B cell (primary cell): ENCODE measurements around the gene AQP10. TPM values are rescaled to one million over a fixed set of nuclear protein-coding genes. Genes with fewer than 3 reads are reported as not detected.
"Not testable (repeated sequence)": the region's sequence is repeated elsewhere in the genome, so short reads cannot be mapped to it uniquely, and the experiment has no call there.

ENCODE experiments used
- ATAC-seq: fragments of 200-7000 bp; cut with Tn5 transposase; one replicate; pipeline ENCODE4 v1.10.0; 2021; ENCODE audit warnings: low read depth, mild to moderate bottlenecking, moderate number of reproducible peaks, moderate library complexity
- CTCF ChIA-PET: fragments of 350-600 bp; sonication (Branson Sonifier 250); formaldehyde crosslinking; loops from one replicate; lab custom pipeline; 2021; ENCODE audit warnings: antibody characterized with exemption, inconsistent platforms; lab: Charles Lee
- POLR2A ChIA-PET: fragments of 350-600 bp; sonication (Branson Sonifier 250); formaldehyde crosslinking; loops from one replicate; lab custom pipeline; 2021; ENCODE audit warnings: antibody characterized with exemption; lab: Charles Lee
- DNase-seq: peaks from one replicate; pipeline ENCODE4 v3.0.0; 2013
- H2AFZ ChIP-seq: 2 replicates; pipeline ENCODE4 v1.6.1; 2012; ENCODE audit warnings: mild to moderate bottlenecking, low read depth, low read length; ENCODE audit not compliant: insufficient read depth, poor library complexity, severe bottlenecking
- H3K27ac ChIP-seq, 2 donors: 1 replicate in 1 of 2; 2 replicates in 1 of 2; pipeline ENCODE4 v1.5.1; 2012 to 2013; ENCODE audit warnings: low read length in 2 of 2, mild to moderate bottlenecking in 2 of 2, moderate library complexity in 1 of 2
- H3K27me3 ChIP-seq, 4 experiments: fragments of 200-600 bp in 1 of 4; sonication (generic) in 1 of 4; replicated peaks in 1 of 4; 1 replicate in 2 of 4; 2 replicates in 2 of 4; pipeline versions ENCODE4 v1.6.1 to v1.7.0; 2013 to 2016; ENCODE audit warnings: low read length in 3 of 4, mild to moderate bottlenecking in 2 of 4, mixed read lengths in 1 of 4, moderate library complexity in 1 of 4; ENCODE audit not compliant: insufficient read depth in 4 of 4, control insufficient read depth in 3 of 4; ENCODE audit errors: control extremely low read depth in 1 of 4
- H3K36me3 ChIP-seq, 2 experiments: replicated peaks in 1 of 2; 1 replicate in 1 of 2; 2 replicates in 1 of 2; pipeline versions ENCODE4 v1.6.1 to v1.7.1; 2013; ENCODE audit warnings: low read length in 1 of 2; ENCODE audit not compliant: insufficient read depth in 2 of 2, control insufficient read depth in 1 of 2; ENCODE audit errors: control extremely low read depth in 1 of 2, extremely low read depth in 1 of 2
- H3K4me1 ChIP-seq, 2 donors: fragments of 200-600 bp in 1 of 2; sonication (generic) in 1 of 2; 1 replicate in 1 of 2; 2 replicates in 1 of 2; pipeline versions ENCODE4 v1.5.1 to v1.6.1; 2013 to 2017; ENCODE audit warnings: low read length in 2 of 2; ENCODE audit not compliant: control insufficient read depth in 2 of 2, insufficient read depth in 2 of 2
- H3K4me2 ChIP-seq: replicated peaks from 2 replicates; pipeline ENCODE3; 2012; ENCODE audit warnings: mild to moderate bottlenecking, low read depth, low read length; ENCODE audit not compliant: poor library complexity, severe bottlenecking
- H3K4me3 ChIP-seq, 5 experiments: fragments of 200-600 bp in 1 of 5; sonication (generic) in 1 of 5; 1 replicate in 3 of 5; 2 replicates in 2 of 5; pipeline versions ENCODE4 v1.5.1 to v1.7.0; 2011 to 2016; ENCODE audit warnings: low read length in 4 of 5, mild to moderate bottlenecking in 4 of 5, low read depth in 2 of 5, control low read depth in 1 of 5, moderate library complexity in 1 of 5; ENCODE audit not compliant: insufficient read depth in 1 of 5; ENCODE audit errors: control extremely low read depth in 1 of 5, extremely low read depth in 1 of 5
- H3K79me2 ChIP-seq: fragments of 200-600 bp; sonication (generic); one replicate; pipeline ENCODE4 v1.6.0; 2016; ENCODE audit warnings: low read length; ENCODE audit not compliant: control insufficient read depth, insufficient read depth
- H3K9ac ChIP-seq: fragments of 200-600 bp; sonication (generic); 2 replicates; pipeline ENCODE4 v1.6.1; 2017; ENCODE audit warnings: mild to moderate bottlenecking, low read length, moderate library complexity
- H3K9me3 ChIP-seq, 3 donors: one replicate each; pipeline versions ENCODE4 v1.6.1 to v1.7.1; 2013; ENCODE audit warnings: low read length in 2 of 3; ENCODE audit not compliant: control insufficient read depth in 2 of 3, insufficient read depth in 1 of 3; ENCODE audit errors: control extremely low read depth in 1 of 3
- H4K20me1 ChIP-seq: 2 replicates; pipeline ENCODE4 v1.6.0; 2012; ENCODE audit warnings: mild to moderate bottlenecking, low read length; ENCODE audit not compliant: insufficient read depth, control insufficient read depth, poor library complexity, severe bottlenecking
- H3K27ac Mint-ChIP-seq: one replicate; pipeline ENCODE4 v1.8.0; 2021; ENCODE audit warnings: mixed read lengths
- H3K27me3 Mint-ChIP-seq: one replicate; pipeline ENCODE4 v1.8.0; 2021; ENCODE audit warnings: mixed read lengths
- H3K4me1 Mint-ChIP-seq: one replicate; pipeline ENCODE4 v1.8.0; 2021; ENCODE audit warnings: mixed read lengths
- H3K4me3 Mint-ChIP-seq: one replicate; pipeline ENCODE4 v1.8.0; 2021; ENCODE audit warnings: mixed read lengths
- H3K9me3 Mint-ChIP-seq: one replicate; pipeline ENCODE4 v1.8.0; 2022; ENCODE audit warnings: mixed read lengths; ENCODE audit not compliant: insufficient read depth
- EZH2 ChIP-seq: IDR thresholded peaks from 2 replicates; pipeline ENCODE4 v1.6.1; 2012; ENCODE audit warnings: borderline replicate concordance, low read depth, mild to moderate bottlenecking, moderate library complexity, low read length; ENCODE audit not compliant: insufficient read depth, poor library complexity, severe bottlenecking
- WGBS: methylation state at CpG from one replicate; pipeline ENCODE4 v1.1.5; 2013; ENCODE audit warnings: missing lambda C conversion rate; ENCODE audit not compliant: insufficient coverage; 5-methylcytosine and 5-hydroxymethylcytosine counted together
- intact Hi-C: fragments of 100-400 bp; cut with micrococcal nuclease; formaldehyde crosslinking; loops from one replicate; pipeline ENCODE4 v1.10.0; 2022
- polyA plus RNA-seq: library from polyadenylated mRNA; depleted of rRNA; stranded (reverse); fragments of >200 nt; gene quantifications from 2 replicates; pipeline ENCODE4 v1.2.3, GENCODE V29; 2012
- total RNA-seq, 2 donors: library from RNA; stranded (reverse); fragments of 120-200 nt in 1 of 2; gene quantifications; 1 replicate in 1 of 2; 2 replicates in 1 of 2; pipeline versions ENCODE4 v1.2.3 to v1.2.4, GENCODE V29; 2013 to 2022
- TF ChIP-seq, protein P1 (sequence below): fragments of 200-600 bp; IDR thresholded peaks from one replicate; pipeline ENCODE4 v1.8.0; 2022; ENCODE audit warnings: antibody characterized with exemption, mild to moderate bottlenecking

Gene AQP10
- total and polyA plus RNA-seq, 2 donors (not counting 1 experiment from before 2014, with no cell fraction given), result 0.06 TPM; not detected in 1

DNA sequence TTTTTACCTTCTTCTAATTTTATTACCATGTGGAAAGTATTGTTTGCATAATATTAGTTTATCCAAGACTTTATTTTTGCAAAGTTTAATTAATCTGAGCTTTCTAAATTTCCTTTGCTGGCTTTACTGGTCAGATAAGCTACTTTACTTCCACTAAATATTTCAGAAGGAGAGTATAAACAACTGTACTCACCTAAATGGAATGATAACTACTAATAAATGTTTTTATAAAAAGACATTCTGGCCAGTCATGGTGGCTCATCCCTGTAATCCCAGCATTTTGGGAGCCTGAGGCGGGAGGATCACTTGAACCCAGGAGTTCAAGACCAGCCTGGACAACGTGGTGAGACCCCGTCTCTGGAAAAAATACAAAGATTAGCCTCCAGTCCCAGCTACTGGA is 40.5 kb downstream of the AQP10 start:
- H3K4me1 ChIP-seq, result no peaks in the 10 kb centered on the region
- H3K4me3 ChIP-seq, result no peak overlapping the region
- intact Hi-C loops, result no loop called here
- H3K79me2 ChIP-seq, result no peaks in the 10 kb centered on the region
- TF ChIP-seq, protein P1, sequence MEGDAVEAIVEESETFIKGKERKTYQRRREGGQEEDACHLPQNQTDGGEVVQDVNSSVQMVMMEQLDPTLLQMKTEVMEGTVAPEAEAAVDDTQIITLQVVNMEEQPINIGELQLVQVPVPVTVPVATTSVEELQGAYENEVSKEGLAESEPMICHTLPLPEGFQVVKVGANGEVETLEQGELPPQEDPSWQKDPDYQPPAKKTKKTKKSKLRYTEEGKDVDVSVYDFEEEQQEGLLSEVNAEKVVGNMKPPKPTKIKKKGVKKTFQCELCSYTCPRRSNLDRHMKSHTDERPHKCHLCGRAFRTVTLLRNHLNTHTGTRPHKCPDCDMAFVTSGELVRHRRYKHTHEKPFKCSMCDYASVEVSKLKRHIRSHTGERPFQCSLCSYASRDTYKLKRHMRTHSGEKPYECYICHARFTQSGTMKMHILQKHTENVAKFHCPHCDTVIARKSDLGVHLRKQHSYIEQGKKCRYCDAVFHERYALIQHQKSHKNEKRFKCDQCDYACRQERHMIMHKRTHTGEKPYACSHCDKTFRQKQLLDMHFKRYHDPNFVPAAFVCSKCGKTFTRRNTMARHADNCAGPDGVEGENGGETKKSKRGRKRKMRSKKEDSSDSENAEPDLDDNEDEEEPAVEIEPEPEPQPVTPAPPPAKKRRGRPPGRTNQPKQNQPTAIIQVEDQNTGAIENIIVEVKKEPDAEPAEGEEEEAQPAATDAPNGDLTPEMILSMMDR, result no peak
- no peak for TF ChIP-seq EZH2
- POLR2A ChIA-PET, result no interaction called here
- H4K20me1 ChIP-seq, result no peaks in the 10 kb centered on the region
- WGBS, result 84% methylated on average over 3 of the region's 3 CpGs
- no peak overlapping the region for H3K9ac ChIP-seq
- no peaks in the 10 kb centered on the region for H3K36me3 ChIP-seq
- Mint-ChIP-seq H3K4me3 (no peak overlapping the region), H3K27ac (no peak overlapping the region), H3K27me3 (peaks cover 7% of the 10 kb centered on the region), H3K4me1 (no peaks in the 10 kb centered on the region), H3K9me3 (no peaks in the 10 kb centered on the region)
- no peaks in the 10 kb centered on the region for H3K27me3 ChIP-seq
- no peak overlapping the region for H2AFZ ChIP-seq
- no peak for DNase-seq
- ATAC-seq, result no peak
- peaks cover 0 to 6% (median 0%) of the 10 kb centered on the region in 3 donors for H3K9me3 ChIP-seq
- CTCF ChIA-PET, result no interaction called here
- H3K4me2 ChIP-seq, result no peak overlapping the region
- H3K27ac ChIP-seq, result no peak overlapping the region

DNA sequence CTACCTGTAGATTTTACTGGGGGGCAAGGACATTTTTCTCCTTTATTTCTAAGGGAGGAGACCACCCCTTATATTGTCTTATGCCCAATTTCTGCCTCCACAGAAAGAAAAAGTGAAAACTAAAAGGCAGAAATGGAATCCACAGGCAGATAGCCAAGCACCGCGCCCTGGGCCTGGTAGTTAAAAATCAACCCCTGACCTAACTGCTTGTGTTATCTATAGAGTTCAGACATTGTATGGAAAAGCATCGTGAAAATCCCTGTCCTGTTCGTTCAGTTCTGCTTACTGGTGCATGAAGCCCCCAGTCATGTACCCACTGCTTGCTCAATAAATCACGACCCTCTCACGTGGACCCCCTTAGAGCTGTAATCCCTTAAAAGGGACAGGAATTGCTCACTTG is 50.5 kb downstream of the AQP10 start:
- ChIA-PET POLR2A (no interaction called here), CTCF (interaction anchor here (1.1 kb wide), 1 partner anchor 15 kb away, joined by 3 read pairs; no protein-coding TSS in a partner anchor)
- H3K9me3 Mint-ChIP-seq, result no peaks in the 10 kb centered on the region
- no peaks in the 10 kb centered on the region for H3K4me1 Mint-ChIP-seq
- intact Hi-C loops, result no loop called here
- Histone ChIP-seq H3K9ac (no peak overlapping the region), H3K27me3 (no peaks in the 10 kb centered on the region), H3K27ac (no peak overlapping the region), H2AFZ (no peak overlapping the region), H3K4me1 (no peaks in the 10 kb centered on the region), H3K36me3 (no peaks in the 10 kb centered on the region), H3K9me3 (no peaks in the 10 kb centered on the region), H3K4me2 (no peak overlapping the region), H4K20me1 (no peaks in the 10 kb centered on the region), H3K79me2 (no peaks in the 10 kb centered on the region), H3K4me3 (no peak overlapping the region)
- 88% methylated on average over 5 of the region's 6 CpGs for WGBS
- DNase-seq (no peak), ATAC-seq (no peak)
- H3K4me3 Mint-ChIP-seq, result no peak overlapping the region
- TF ChIP-seq, protein P1, result no peak
- TF ChIP-seq EZH2, result no peak
- no peaks in the 10 kb centered on the region for H3K27me3 Mint-ChIP-seq
- H3K27ac Mint-ChIP-seq, result no peak overlapping the region

DNA sequence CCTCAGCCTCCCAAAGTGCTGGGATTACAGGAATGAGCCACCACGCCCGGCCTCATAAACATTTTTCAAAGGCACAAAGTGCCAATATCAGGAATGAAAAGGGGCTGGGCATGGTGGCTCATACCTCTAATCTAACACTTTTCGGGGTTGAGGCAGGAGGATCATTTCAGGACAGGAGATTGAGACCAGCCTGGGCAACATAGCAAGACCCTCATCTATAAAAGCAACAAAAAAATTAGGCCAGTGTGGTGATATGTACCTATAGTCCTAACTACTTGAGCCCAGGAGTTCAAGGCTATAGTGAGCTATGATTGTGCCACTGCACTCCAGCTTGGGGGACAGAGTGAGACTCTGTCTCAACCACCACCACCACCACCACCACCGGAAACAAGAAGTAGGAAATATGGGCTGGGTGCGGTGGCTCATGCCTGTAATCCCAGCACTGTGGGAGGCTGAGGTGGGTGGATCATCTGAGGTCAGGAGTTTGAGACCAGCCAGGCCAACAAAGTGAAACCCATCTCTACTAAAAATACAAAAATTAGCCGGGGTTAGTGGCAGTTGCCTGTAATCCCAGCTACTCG is 53.0 kb downstream of the AQP10 start:
- POLR2A ChIA-PET, CTCF ChIA-PET, H3K9ac ChIP-seq, H3K79me2 ChIP-seq, H3K4me2 ChIP-seq, H4K20me1 ChIP-seq, H3K27ac ChIP-seq, H3K4me1 ChIP-seq, H2AFZ ChIP-seq, H3K27ac Mint-ChIP-seq, intact Hi-C loops, H3K9me3 Mint-ChIP-seq, H3K4me3 ChIP-seq, H3K27me3 Mint-ChIP-seq, H3K4me3 Mint-ChIP-seq, H3K36me3 ChIP-seq, H3K27me3 ChIP-seq, H3K9me3 ChIP-seq, H3K4me1 Mint-ChIP-seq, ATAC-seq, DNase-seq: not testable (repeated sequence)
- 100% methylated on average over 2 of the region's 7 CpGs for WGBS
